Ovary (tissue), 9 donors: Measurements from ENCODE around the gene ROR2. TPM values are rescaled to one million over a fixed set of nuclear protein-coding genes. Genes with fewer than 3 reads are reported as not detected.
"Not testable (repeated sequence)": the region's sequence is repeated elsewhere in the genome, so short reads cannot be mapped to it uniquely, and the experiment has no call there.

Experiments used
- DNase-seq, 5 donors: peaks; one replicate each; pipeline ENCODE4 v3.0.0-alpha.2; 2019 to 2020
- H3K27ac ChIP-seq, 2 donors: fragments of 200-600 bp; one replicate each; pipeline versions ENCODE4 v1.5.1 to v1.8.0; 2019 to 2022
- H3K27me3 ChIP-seq: fragments of 200-600 bp; one replicate; pipeline ENCODE4 v1.8.0; 2022
- H3K36me3 ChIP-seq: fragments of 200-600 bp; sonication (generic); one replicate; pipeline ENCODE4 v1.5.1; 2019
- H3K4me1 ChIP-seq: one replicate; pipeline ENCODE4 v1.8.1; 2013; ENCODE audit warnings: mild to moderate bottlenecking, moderate library complexity; ENCODE audit not compliant: insufficient read depth
- H3K4me3 ChIP-seq: fragments of 200-600 bp; sonication (generic); one replicate; pipeline ENCODE4 v1.5.1; 2017
- H3K9me3 ChIP-seq, 2 donors: fragments of 200-600 bp in 1 of 2; sonication (generic) in 1 of 2; one replicate each; pipeline versions ENCODE4 v1.5.1 to v1.8.1; 2013 to 2019; ENCODE audit warnings: mild to moderate bottlenecking in 1 of 2, moderate library complexity in 1 of 2
- CTCF ChIP-seq, 3 donors: fragments of 450-650 bp in 2 of 3; fragments of 200-600 bp in 1 of 3; IDR thresholded peaks; one replicate each; pipeline versions ENCODE4 v1.5.1 to v1.8.0; 2016 to 2022; ENCODE audit warnings: antibody characterized with exemption in 3 of 3, mild to moderate bottlenecking in 1 of 3
- EP300 ChIP-seq: sonication (generic); formaldehyde crosslinking; IDR thresholded peaks from one replicate; pipeline ENCODE4 v1.6.1; 2017; ENCODE audit warnings: antibody characterized with exemption
- POLR2A ChIP-seq: fragments of 450-650 bp; IDR thresholded peaks from one replicate; pipeline ENCODE4 v1.6.1; 2017; ENCODE audit warnings: antibody characterized with exemption, mild to moderate bottlenecking, moderate library complexity
- WGBS, 3 donors: extraction: QIAGEN DNeasy Blood & Tissue Kit in 1 of 3; methylation state at CpG; one replicate each; pipeline versions ENCODE4 v1.1.5 to v1.1.7; 2013 to 2017; 5-methylcytosine and 5-hydroxymethylcytosine counted together
- intact Hi-C, 4 donors: fragments of 100-400 bp; cut with DNase I; formaldehyde crosslinking; loops; one replicate each; pipeline versions ENCODE4 v1.11.0 to v1.15.1; 2022 to 2023
- polyA plus RNA-seq, 2 donors: library from polyadenylated mRNA; stranded (reverse); fragments of 200-250 nt in 1 of 2; fragments of 350-450 nt in 1 of 2; fragmentation: Illumina TruSeq in 1 of 2; extraction: RNeasy Lipid Tissue Mini Kit (QIAGEN cat#74804) in 1 of 2; gene quantifications; one replicate each; pipeline ENCODE4 v1.2.3, GENCODE V29; 2013 to 2014
- total RNA-seq, 7 donors: library from RNA; depleted of rRNA in 2 of 7; stranded (reverse); fragments of >200 nt in 2 of 7; fragmentation: NEBNext Ultra II Directional in 3 of 7; extraction: Animal tissue kit (Norgen Biotek cat#: 25700) in 3 of 7; gene quantifications; one replicate each; pipeline versions ENCODE4 v1.1.0 to v1.2.4, GENCODE V29; 2016 to 2023
- donor health status: DM: no; HTN: no; CAD: no; lungs with moderate emphysema.
- donor health status: DM: no; HTN: no; CAD: no.
- donor health status: Bipolar disorder and iron deficiency.
- donor health status: DM: yes; HTN: yes; CAD: no.
- donor health status: DM: no; HTN: no; CAD: no.
- donor health status: DM: yes; HTN: yes; CAD: no.

Gene ROR2
- total and polyA plus RNA-seq, 9 donors = 11.4 to 35.5 (median 27.7) TPM

- TF ChIP-seq EP300 = no peak
- no peak for TF ChIP-seq CTCF (IDR thresholded peaks at IDR 0.05)
- TF ChIP-seq POLR2A = no peak
- no peak for DNase-seq
- Histone ChIP-seq H3K4me3 (no peak overlapping the region), H3K36me3 (no peaks in the 10 kb centered on the region), H3K27me3 (no peaks in the 10 kb centered on the region), H3K4me1 (peaks cover 5% of the 10 kb centered on the region), H3K27ac (no peak overlapping the region), H3K9me3 (no peaks in the 10 kb centered on the region)
- 93 to 96% (median 94%) methylated on average over 10 of the region's 10 CpGs for WGBS, 3 donors
- intact Hi-C loops = no loop called here
Observed at GRCh38 chr9:91914404-91914803, 35.6 kb downstream of the ROR2 start.

- H3K27ac ChIP-seq = no peak overlapping the region
- WGBS, 3 donors = 67 to 71% (median 69%) methylated on average over 8 of the region's 8 CpGs
- peaks cover 6% of the 10 kb centered on the region for H3K4me1 ChIP-seq
- TF ChIP-seq EP300 (no peak), POLR2A (no peak), CTCF (IDR thresholded peaks at IDR 0.05) (no peak)
- no peaks in the 10 kb centered on the region for H3K36me3 ChIP-seq
- DNase-seq = no peak
- no peaks in the 10 kb centered on the region for H3K9me3 ChIP-seq
- intact Hi-C loops = no loop called here
- H3K4me3 ChIP-seq = no peak overlapping the region
- no peaks in the 10 kb centered on the region for H3K27me3 ChIP-seq
Observed at GRCh38 chr9:91913986-91914385, 36.0 kb downstream of the ROR2 start.

GRCh38 chr9:91913096-91913495 lies 36.9 kb downstream of the ROR2 start:
- TF ChIP-seq POLR2A = no peak
- TF ChIP-seq CTCF (IDR thresholded peaks at IDR 0.05) = no peak
- TF ChIP-seq EP300 = no peak
- Histone ChIP-seq H3K27ac (no peak overlapping the region), H3K4me3 (no peak overlapping the region), H3K4me1 (peaks cover 6% of the 10 kb centered on the region), H3K27me3 (no peaks in the 10 kb centered on the region), H3K36me3 (no peaks in the 10 kb centered on the region), H3K9me3 (no peaks in the 10 kb centered on the region)
- DNase-seq = no peak
- intact Hi-C loops = no loop called here
- WGBS, 3 donors = 45 to 62% (median 53%) methylated on average over 2 of the region's 2 CpGs

GRCh38 chr9:91911657-91912056 lies 38.4 kb downstream of the ROR2 start:
- Histone ChIP-seq H3K4me1 (peaks cover 8% of the 10 kb centered on the region), H3K4me3 (no peak overlapping the region), H3K9me3 (no peaks in the 10 kb centered on the region), H3K27me3 (no peaks in the 10 kb centered on the region), H3K27ac (no peak overlapping the region), H3K36me3 (no peaks in the 10 kb centered on the region)
- WGBS, 3 donors = 33 to 67% (median 52%) methylated on average over 2 of the region's 2 CpGs
- TF ChIP-seq CTCF (IDR thresholded peaks at IDR 0.05) = no peak
- TF ChIP-seq EP300 = no peak
- TF ChIP-seq POLR2A = no peak
- intact Hi-C loops = no loop called here
- no peak for DNase-seq

- H3K9me3 ChIP-seq, H3K36me3 ChIP-seq, H3K27ac ChIP-seq, H3K27me3 ChIP-seq, H3K4me1 ChIP-seq, DNase-seq, intact Hi-C loops, H3K4me3 ChIP-seq: not testable (repeated sequence)
- 64 to 79% (median 79%) methylated on average over 3 of the region's 3 CpGs for WGBS, 3 donors
Observed at GRCh38 chr9:91909256-91909655, 40.8 kb downstream of the ROR2 start.
